ENCODE data around the gene CTCFL. TPM values are rescaled to one million over a fixed set of nuclear protein-coding genes. Genes with fewer than 3 reads are reported as not detected.

Gene CTCFL
- total RNA-seq, 4 donors from 2014 or later, result not detected

- WGBS, 2 donors, result 66 to 74% methylated on average over 9 of the region's 9 CpGs
- no peak overlapping the region for H3K4me3 ChIP-seq (ENCODE audit: low read depth, poor library complexity, severe bottlenecking)
- TF ChIP-seq CTCF (IDR thresholded peaks at IDR 0.05) (no peak), POLR2A (IDR thresholded peaks at IDR 0.05) (no peak)
- intact Hi-C loops (cut with DNase I; ENCODE audit: low total_unique reads), result no loop called here
- no peak for DNase-seq (ENCODE audit: low spot score in 2 of 2)
Measured at GRCh38 chr20:57557926-57558613, 33.1 kb upstream of the CTCFL start.

GRCh38 chr20:57556980-57557274 lies 32.0 kb upstream of the CTCFL start:
- no peak overlapping the region for H3K4me3 ChIP-seq (ENCODE audit: low read depth, poor library complexity, severe bottlenecking)
- intact Hi-C loops (cut with DNase I; ENCODE audit: low total_unique reads), result no loop called here
- DNase-seq (ENCODE audit: low spot score in 2 of 2), result no peak
- 74 to 76% methylated on average over 3 of the region's 3 CpGs for WGBS, 2 donors
- TF ChIP-seq CTCF (IDR thresholded peaks at IDR 0.05) (no peak), POLR2A (IDR thresholded peaks at IDR 0.05) (no peak)

- no peak overlapping the region for H3K4me3 ChIP-seq (ENCODE audit: low read depth, poor library complexity, severe bottlenecking)
- WGBS, 2 donors, result 80 to 89% methylated on average over 11 of the region's 11 CpGs
- intact Hi-C loops (cut with DNase I; ENCODE audit: low total_unique reads), result no loop called here
- TF ChIP-seq CTCF (IDR thresholded peaks at IDR 0.05) (no peak), POLR2A (IDR thresholded peaks at IDR 0.05) (no peak)
- no peak for DNase-seq (ENCODE audit: low spot score in 2 of 2)
Measured at GRCh38 chr20:57555457-57556184, 30.7 kb upstream of the CTCFL start.

GRCh38 chr20:57553376-57554018 lies 28.6 kb upstream of the CTCFL start:
- WGBS, 2 donors, result 66% methylated on average over 11 of the region's 11 CpGs
- no peak for TF ChIP-seq CTCF (IDR thresholded peaks at IDR 0.05)
- TF ChIP-seq POLR2A (IDR thresholded peaks at IDR 0.05), result no peak
- H3K4me3 ChIP-seq (ENCODE audit: low read depth, poor library complexity, severe bottlenecking), result no peak overlapping the region
- intact Hi-C loops (cut with DNase I; ENCODE audit: low total_unique reads), result no loop called here
- no peak for DNase-seq (ENCODE audit: low spot score in 2 of 2)

- DNase-seq (ENCODE audit: low spot score in 2 of 2), result no peak
- TF ChIP-seq POLR2A (IDR thresholded peaks at IDR 0.05), result no peak
- TF ChIP-seq CTCF (IDR thresholded peaks at IDR 0.05), result no peak
- H3K4me3 ChIP-seq (ENCODE audit: low read depth, poor library complexity, severe bottlenecking), result no peak overlapping the region
- intact Hi-C loops (cut with DNase I; ENCODE audit: low total_unique reads), result no loop called here
- WGBS, 2 donors, result 72 to 74% methylated on average over 6 of the region's 6 CpGs
Measured at GRCh38 chr20:57552471-57552870, 27.5 kb upstream of the CTCFL start.

Measured in lower leg skin (tissue), 4 donors.